ENCODE data around the gene TNFAIP2. TPM values are rescaled to one million over a fixed set of nuclear protein-coding genes. Genes with fewer than 3 reads are reported as not detected.
A peak's percentile ranks its signal among the peaks of the same experiment; 100 is the strongest.

Gene TNFAIP2, protein sequence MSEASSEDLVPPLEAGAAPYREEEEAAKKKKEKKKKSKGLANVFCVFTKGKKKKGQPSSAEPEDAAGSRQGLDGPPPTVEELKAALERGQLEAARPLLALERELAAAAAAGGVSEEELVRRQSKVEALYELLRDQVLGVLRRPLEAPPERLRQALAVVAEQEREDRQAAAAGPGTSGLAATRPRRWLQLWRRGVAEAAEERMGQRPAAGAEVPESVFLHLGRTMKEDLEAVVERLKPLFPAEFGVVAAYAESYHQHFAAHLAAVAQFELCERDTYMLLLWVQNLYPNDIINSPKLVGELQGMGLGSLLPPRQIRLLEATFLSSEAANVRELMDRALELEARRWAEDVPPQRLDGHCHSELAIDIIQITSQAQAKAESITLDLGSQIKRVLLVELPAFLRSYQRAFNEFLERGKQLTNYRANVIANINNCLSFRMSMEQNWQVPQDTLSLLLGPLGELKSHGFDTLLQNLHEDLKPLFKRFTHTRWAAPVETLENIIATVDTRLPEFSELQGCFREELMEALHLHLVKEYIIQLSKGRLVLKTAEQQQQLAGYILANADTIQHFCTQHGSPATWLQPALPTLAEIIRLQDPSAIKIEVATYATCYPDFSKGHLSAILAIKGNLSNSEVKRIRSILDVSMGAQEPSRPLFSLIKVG
- polyA plus RNA-seq (ENCODE audit: insufficient read length in 3 of 3) = 10 to 100 TPM; 22.4 to 29.4 (median 23.1) TPM

- DNase-seq (ENCODE audit: low read depth in 3 of 3, low spot score in 2 of 3) = no peak
Observed at GRCh38 chr14:103122947-103123633, at the start of gene TNFAIP2. TNFAIP2 (plus strand) TSS chr14:103123461; CDS start chr14:103126458, 2,997 bp downstream.

- DNase-seq (ENCODE audit: low read depth in 3 of 3, low spot score in 2 of 3) = no peak
Observed at GRCh38 chr14:103073876-103074728, 49.2 kb upstream of the TNFAIP2 start.

DNA sequence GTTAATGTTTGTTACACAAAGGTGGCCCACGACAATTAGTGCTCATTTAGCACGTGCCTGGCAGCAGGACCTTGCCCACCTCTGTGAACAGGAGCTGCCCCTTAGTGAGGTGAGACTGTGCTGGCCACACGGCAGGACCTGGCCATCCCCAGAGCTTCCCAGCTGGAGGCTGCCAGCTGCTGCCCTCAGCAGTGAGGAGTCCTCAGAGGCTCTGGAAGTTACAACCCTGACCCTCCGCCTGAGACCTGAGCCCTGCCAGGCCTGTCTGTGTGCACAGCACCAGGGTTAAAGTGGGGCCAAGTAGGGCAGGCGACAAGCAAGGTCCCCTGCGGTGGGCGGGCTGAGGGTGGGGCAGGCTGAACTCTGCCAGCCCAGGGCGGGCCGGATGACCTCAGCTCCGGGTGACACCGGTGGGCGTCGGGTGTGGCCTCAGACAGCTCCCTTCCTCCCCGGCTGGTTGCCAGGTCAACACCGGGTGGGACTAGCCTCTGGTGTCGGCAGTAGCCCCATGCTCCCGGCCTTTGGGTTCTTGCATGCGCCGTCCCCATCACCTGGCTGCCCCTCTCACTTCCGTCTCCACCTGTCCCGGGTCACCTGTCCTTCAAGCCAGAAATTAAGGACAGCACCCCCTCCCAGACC, 48.4 kb upstream of the TNFAIP2 start:
- no peak for DNase-seq (ENCODE audit: low read depth in 3 of 3, low spot score in 2 of 3)

- peak in 2 of 3 donors; percentile 62 to 64 for DNase-seq (ENCODE audit: low read depth in 3 of 3, low spot score in 2 of 3)
Observed at GRCh38 chr14:103078420-103078749, 44.9 kb upstream of the TNFAIP2 start.

DNA sequence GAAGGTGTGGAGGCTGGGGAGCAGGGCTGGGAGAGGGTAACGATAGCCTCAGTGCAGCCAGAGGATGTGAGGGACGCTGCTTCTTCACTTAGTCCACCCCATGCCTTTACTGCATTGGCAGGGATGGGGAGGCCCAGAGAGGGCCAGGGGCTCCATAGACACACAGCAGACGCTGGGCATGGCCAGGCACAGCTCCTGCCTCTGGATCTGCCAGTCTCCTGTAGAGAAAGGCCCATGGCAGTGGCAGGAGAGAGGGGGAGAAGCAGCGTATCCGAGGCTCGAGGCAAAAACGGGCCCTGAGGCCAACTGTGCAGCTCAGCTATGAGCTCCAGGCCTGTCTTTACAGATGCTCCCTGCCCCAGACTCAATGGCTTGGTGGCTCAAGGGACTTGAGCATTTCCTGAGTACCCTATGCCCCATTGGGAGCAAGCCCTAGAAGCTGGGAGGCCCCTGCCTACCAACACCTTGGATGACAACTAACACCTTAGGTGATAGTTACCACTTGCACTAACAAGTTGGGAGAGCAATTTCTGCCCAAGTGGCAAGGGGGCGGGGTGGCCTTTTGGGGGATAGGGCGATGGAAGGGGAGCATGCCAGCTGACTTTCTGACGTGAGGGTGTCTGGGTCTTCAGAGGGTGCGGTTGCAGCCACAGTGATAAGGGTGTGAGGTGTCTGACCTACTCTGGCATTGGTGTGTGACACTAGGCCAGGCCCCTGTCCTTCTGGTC, 44.2 kb upstream of the TNFAIP2 start:
- DNase-seq (ENCODE audit: low read depth in 3 of 3, low spot score in 2 of 3) = no peak

DNA sequence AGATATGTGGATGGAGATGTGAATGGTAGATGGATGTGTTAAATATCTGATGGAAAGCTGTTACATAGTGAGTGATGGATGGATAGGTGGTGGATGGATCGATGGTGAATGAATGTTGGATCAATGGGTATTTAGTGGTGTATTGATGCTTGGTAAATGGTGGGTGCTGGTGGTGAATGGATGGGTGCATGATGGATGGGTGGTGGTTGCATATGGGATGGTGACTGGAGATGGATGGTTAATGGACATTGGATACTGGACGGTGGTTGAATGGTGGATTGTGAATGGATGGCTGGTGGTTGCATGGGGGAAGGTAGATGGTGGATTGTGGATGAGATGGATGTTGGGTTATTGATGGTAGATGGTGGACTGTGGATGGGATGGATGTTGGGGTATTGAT, 41.3 kb upstream of the TNFAIP2 start:
- DNase-seq (ENCODE audit: low read depth in 3 of 3, low spot score in 2 of 3) = no peak

DNA sequence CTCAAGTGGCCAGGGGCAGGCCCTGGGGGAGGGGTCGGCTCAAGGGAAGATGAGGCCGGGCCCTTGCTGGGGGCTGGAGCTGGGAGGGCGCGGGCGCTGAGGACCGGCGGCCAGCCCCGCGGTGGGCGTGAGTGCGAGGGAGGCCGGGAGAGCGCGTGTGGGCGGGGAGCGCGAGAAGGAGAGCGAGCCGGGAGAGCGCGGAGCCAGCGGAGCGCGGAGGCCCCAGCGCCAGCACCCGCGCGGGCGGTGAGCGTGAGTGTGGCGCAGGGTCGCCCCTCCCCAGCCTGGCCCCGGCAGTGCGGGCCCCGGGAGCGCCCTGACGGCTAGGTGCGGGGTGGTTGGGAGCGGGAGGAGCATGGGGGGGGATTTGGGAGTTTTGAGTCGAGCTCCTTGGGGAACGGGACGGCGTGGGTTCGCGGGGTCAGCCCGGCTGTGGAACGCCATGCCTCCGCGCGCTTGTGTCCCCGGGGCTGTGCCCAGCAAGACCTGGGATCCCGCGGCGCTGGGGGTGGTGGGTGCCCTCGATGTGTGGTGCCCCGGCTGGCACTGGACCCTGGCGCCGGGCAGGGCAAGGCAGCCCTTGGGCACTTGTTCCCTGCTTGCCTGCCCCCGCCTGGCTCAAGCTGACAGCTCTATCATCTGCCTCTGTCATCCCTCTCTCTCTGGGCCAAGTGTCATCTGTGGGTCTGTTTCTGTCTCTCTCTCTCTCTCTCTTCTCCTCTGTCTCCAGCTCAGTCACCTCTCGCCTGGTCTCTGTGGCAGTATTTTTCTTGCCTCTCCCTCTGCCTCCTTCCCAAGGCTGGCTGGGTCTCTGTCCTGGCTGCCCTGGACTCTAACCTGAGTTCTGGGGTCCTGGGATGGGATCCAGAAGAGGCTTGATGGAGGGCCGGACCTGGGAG, 39.0 kb upstream of the TNFAIP2 start, which contains the start of gene LBHD2:
LBHD2 (plus strand) TSS at position 190 of the 899 bp plus-strand sequence. CDS start 1,803 bp downstream, outside the sequence.
- DNase-seq (ENCODE audit: low read depth in 3 of 3, low spot score in 2 of 3) = no peak

GRCh38 chr14:103085106-103086091, 37.9 kb upstream of the TNFAIP2 start:
- DNase-seq (ENCODE audit: low read depth in 3 of 3, low spot score in 2 of 3) = no peak

GRCh38 chr14:103086771-103087342, 36.4 kb upstream of the TNFAIP2 start:
- no peak for DNase-seq (ENCODE audit: low read depth in 3 of 3, low spot score in 2 of 3)

DNA sequence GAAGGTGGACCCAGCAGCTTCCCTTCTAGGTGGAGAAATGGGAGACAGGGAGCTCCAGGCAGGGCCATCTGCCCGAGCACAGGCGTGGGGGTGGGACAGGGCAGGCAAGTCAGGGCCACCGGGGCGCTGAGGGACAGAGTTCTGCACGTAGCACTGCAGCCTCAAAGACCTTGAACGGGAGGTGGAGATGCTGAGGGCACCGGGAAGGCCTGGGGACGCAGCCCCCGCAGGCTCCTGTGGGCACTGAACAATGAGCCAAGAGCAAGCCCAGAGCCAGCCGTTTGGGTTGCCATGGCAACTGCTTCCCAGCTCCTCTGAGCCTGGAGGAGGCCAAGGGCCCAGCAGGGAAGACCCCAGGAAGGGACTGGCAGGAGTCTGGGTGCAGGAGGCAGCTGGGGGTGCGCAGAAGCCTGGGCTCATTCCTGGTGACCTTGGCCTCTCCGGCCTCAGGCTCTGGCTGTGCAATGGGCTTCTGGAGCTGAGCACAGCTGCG, 35.9 kb upstream of the TNFAIP2 start:
- DNase-seq (ENCODE audit: low read depth in 3 of 3, low spot score in 2 of 3) = no peak

GRCh38 chr14:103088921-103089320, 34.3 kb upstream of the TNFAIP2 start:
- no peak for DNase-seq (ENCODE audit: low read depth in 3 of 3, low spot score in 2 of 3)

GRCh38 chr14:103089386-103090335, 33.6 kb upstream of the TNFAIP2 start:
- no peak for DNase-seq (ENCODE audit: low read depth in 3 of 3, low spot score in 2 of 3)

- DNase-seq (ENCODE audit: low read depth in 3 of 3, low spot score in 2 of 3) = no peak
Observed at GRCh38 chr14:103090481-103091020, 32.7 kb upstream of the TNFAIP2 start.

- DNase-seq (ENCODE audit: low read depth in 3 of 3, low spot score in 2 of 3) = no peak
Observed at GRCh38 chr14:103091041-103091882, 32.0 kb upstream of the TNFAIP2 start.
